BLaER1 (cell line): Measurements from ENCODE around the gene NTM.

Source experiments
- H3K27ac ChIP-seq: shearing (Covaris generic); formaldehyde crosslinking; 2 replicates; pipeline ENCODE4 v1.8.1; 2022
- H3K27me3 ChIP-seq: shearing (Covaris generic); formaldehyde crosslinking; 2 replicates; pipeline ENCODE4 v1.8.1; 2022
- H3K36me3 ChIP-seq: shearing (Covaris generic); formaldehyde crosslinking; 2 replicates; pipeline ENCODE4 v1.8.1; 2022
- H3K4me1 ChIP-seq: shearing (Covaris generic); formaldehyde crosslinking; 2 replicates; pipeline ENCODE4 v1.8.1; 2022
- H3K4me2 ChIP-seq: shearing (Covaris generic); formaldehyde crosslinking; 2 replicates; pipeline ENCODE4 v1.8.1; 2022
- H3K4me3 ChIP-seq: shearing (Covaris generic); formaldehyde crosslinking; 2 replicates; pipeline ENCODE4 v1.8.1; 2022
- H3K9ac ChIP-seq: shearing (Covaris generic); formaldehyde crosslinking; 2 replicates; pipeline ENCODE4 v1.8.1; 2022
- H3K9me3 ChIP-seq: shearing (Covaris generic); formaldehyde crosslinking; 2 replicates; pipeline ENCODE4 v1.8.1; 2022
- H4K20me1 ChIP-seq: shearing (Covaris generic); formaldehyde crosslinking; 2 replicates; pipeline ENCODE4 v1.8.1; 2022
- Cebpa-rat ChIP-seq: shearing (Covaris generic); IDR thresholded peaks from 2 replicates; pipeline ENCODE4 v1.8.1; 2022

NTM gene

GRCh38 chr11:132258875-132259274 is 888.5 kb downstream of the NTM start:
- no peaks in the 10 kb centered on the region for H3K4me1 ChIP-seq
- H3K9ac ChIP-seq, result no peak overlapping the region
- peaks cover 3% of the 10 kb centered on the region; the same call in 1 of the 2 replicates for H3K27me3 ChIP-seq
- no peaks in the 10 kb centered on the region for H4K20me1 ChIP-seq
- TF ChIP-seq Cebpa-rat, result no peak
- no peaks in the 10 kb centered on the region for H3K36me3 ChIP-seq
- no peak overlapping the region for H3K4me3 ChIP-seq
- H3K27ac ChIP-seq, result no peak overlapping the region
- no peaks in the 10 kb centered on the region for H3K9me3 ChIP-seq
- H3K4me2 ChIP-seq, result no peak overlapping the region

GRCh38 chr11:132260636-132261035 is 890.2 kb downstream of the NTM start:
- Histone ChIP-seq H3K36me3 (no peaks in the 10 kb centered on the region), H3K27me3 (peaks cover 3% of the 10 kb centered on the region; the same call in 1 of the 2 replicates), H3K4me3 (no peak overlapping the region), H3K4me1 (no peaks in the 10 kb centered on the region), H3K27ac (no peak overlapping the region), H3K9me3 (no peaks in the 10 kb centered on the region), H3K9ac (no peak overlapping the region), H3K4me2 (no peak overlapping the region), H4K20me1 (no peaks in the 10 kb centered on the region)
- TF ChIP-seq Cebpa-rat, result no peak

- Histone ChIP-seq H4K20me1 (no peaks in the 10 kb centered on the region), H3K27ac (no peak overlapping the region), H3K27me3 (no peaks in the 10 kb centered on the region), H3K4me2 (no peak overlapping the region), H3K9ac (no peak overlapping the region), H3K4me1 (no peaks in the 10 kb centered on the region), H3K9me3 (no peaks in the 10 kb centered on the region), H3K36me3 (no peaks in the 10 kb centered on the region), H3K4me3 (no peak overlapping the region)
- TF ChIP-seq Cebpa-rat, result no peak
Measured at GRCh38 chr11:132263241-132263640, 892.8 kb downstream of the NTM start.

- Histone ChIP-seq H3K27me3 (no peaks in the 10 kb centered on the region), H3K4me1 (no peaks in the 10 kb centered on the region), H3K9ac (no peak overlapping the region), H3K4me3 (no peak overlapping the region), H3K27ac (no peak overlapping the region), H3K4me2 (no peak overlapping the region), H3K36me3 (no peaks in the 10 kb centered on the region), H3K9me3 (no peaks in the 10 kb centered on the region), H4K20me1 (no peaks in the 10 kb centered on the region)
- no peak for TF ChIP-seq Cebpa-rat
Measured at GRCh38 chr11:132263875-132264274, 893.5 kb downstream of the NTM start.

- H3K27me3 ChIP-seq, result no peaks in the 10 kb centered on the region
- no peaks in the 10 kb centered on the region for H3K36me3 ChIP-seq
- TF ChIP-seq Cebpa-rat, result no peak
- no peak overlapping the region for H3K4me3 ChIP-seq
- H3K9me3 ChIP-seq, result no peaks in the 10 kb centered on the region
- no peak overlapping the region for H3K27ac ChIP-seq
- H3K4me1 ChIP-seq, result no peaks in the 10 kb centered on the region
- no peaks in the 10 kb centered on the region for H4K20me1 ChIP-seq
- no peak overlapping the region for H3K9ac ChIP-seq
- no peak overlapping the region for H3K4me2 ChIP-seq
Measured at GRCh38 chr11:132264616-132265015, 894.2 kb downstream of the NTM start.

- Histone ChIP-seq H3K4me3 (no peak overlapping the region), H3K9me3 (no peaks in the 10 kb centered on the region), H3K27me3 (no peaks in the 10 kb centered on the region), H3K4me2 (no peak overlapping the region), H3K4me1 (no peaks in the 10 kb centered on the region), H4K20me1 (no peaks in the 10 kb centered on the region), H3K27ac (no peak overlapping the region), H3K36me3 (no peaks in the 10 kb centered on the region), H3K9ac (no peak overlapping the region)
- TF ChIP-seq Cebpa-rat, result no peak
Measured at GRCh38 chr11:132278801-132279574, 908.6 kb downstream of the NTM start.

GRCh38 chr11:132284048-132284447 is 913.6 kb downstream of the NTM start:
- H3K36me3 ChIP-seq, result no peaks in the 10 kb centered on the region
- no peaks in the 10 kb centered on the region for H4K20me1 ChIP-seq
- no peak overlapping the region for H3K4me3 ChIP-seq
- H3K27ac ChIP-seq, result no peak overlapping the region
- H3K9ac ChIP-seq, result no peak overlapping the region
- no peak overlapping the region for H3K4me2 ChIP-seq
- no peaks in the 10 kb centered on the region for H3K27me3 ChIP-seq
- H3K9me3 ChIP-seq, result no peaks in the 10 kb centered on the region
- H3K4me1 ChIP-seq, result no peaks in the 10 kb centered on the region
- no peak for TF ChIP-seq Cebpa-rat

- H3K27me3 ChIP-seq, result no peaks in the 10 kb centered on the region
- H3K9me3 ChIP-seq, result no peaks in the 10 kb centered on the region
- no peak for TF ChIP-seq Cebpa-rat
- no peak overlapping the region for H3K27ac ChIP-seq
- H3K4me2 ChIP-seq, result no peak overlapping the region
- no peaks in the 10 kb centered on the region for H4K20me1 ChIP-seq
- no peak overlapping the region for H3K4me3 ChIP-seq
- no peaks in the 10 kb centered on the region for H3K4me1 ChIP-seq
- no peak overlapping the region for H3K9ac ChIP-seq
- no peaks in the 10 kb centered on the region for H3K36me3 ChIP-seq
Measured at GRCh38 chr11:132284611-132285010, 914.2 kb downstream of the NTM start.

- TF ChIP-seq Cebpa-rat, result no peak
- Histone ChIP-seq H3K9me3 (no peaks in the 10 kb centered on the region), H3K9ac (no peak overlapping the region), H3K4me2 (no peak overlapping the region), H3K36me3 (no peaks in the 10 kb centered on the region), H3K27ac (no peak overlapping the region), H3K4me1 (no peaks in the 10 kb centered on the region), H3K27me3 (no peaks in the 10 kb centered on the region), H4K20me1 (no peaks in the 10 kb centered on the region), H3K4me3 (no peak overlapping the region)
Measured at GRCh38 chr11:132285631-132286030, 915.2 kb downstream of the NTM start.

GRCh38 chr11:132286106-132286505 is 915.7 kb downstream of the NTM start:
- no peak overlapping the region for H3K9ac ChIP-seq
- no peak overlapping the region for H3K4me2 ChIP-seq
- H3K4me3 ChIP-seq, result no peak overlapping the region
- no peaks in the 10 kb centered on the region for H3K36me3 ChIP-seq
- no peak for TF ChIP-seq Cebpa-rat
- no peaks in the 10 kb centered on the region for H3K4me1 ChIP-seq
- H3K27ac ChIP-seq, result no peak overlapping the region
- no peaks in the 10 kb centered on the region for H3K9me3 ChIP-seq
- H3K27me3 ChIP-seq, result no peaks in the 10 kb centered on the region
- H4K20me1 ChIP-seq, result no peaks in the 10 kb centered on the region

- H3K27ac ChIP-seq, result no peak overlapping the region
- H3K4me1 ChIP-seq, result no peaks in the 10 kb centered on the region
- H3K9me3 ChIP-seq, result no peaks in the 10 kb centered on the region
- H3K9ac ChIP-seq, result no peak overlapping the region
- H4K20me1 ChIP-seq, result no peaks in the 10 kb centered on the region
- no peaks in the 10 kb centered on the region for H3K27me3 ChIP-seq
- no peak for TF ChIP-seq Cebpa-rat
- no peaks in the 10 kb centered on the region for H3K36me3 ChIP-seq
- no peak overlapping the region for H3K4me2 ChIP-seq
- H3K4me3 ChIP-seq, result no peak overlapping the region
Measured at GRCh38 chr11:132288036-132288435, 917.6 kb downstream of the NTM start.
